Measurements from ENCODE around the gene SRGAP2C.
"Not testable (repeated sequence)": the region's sequence is repeated elsewhere in the genome, so short reads cannot be mapped to it uniquely, and the experiment has no call there.

GRCh38 chr1:121399193-121399592, 214.4 kb downstream of the SRGAP2C start:
- TF ChIP-seq CTCF (IDR thresholded peaks at IDR 0.05); SIN3A (IDR thresholded peaks at IDR 0.05; ENCODE audit: borderline replicate concordance, low read depth, low read length); YY1 (IDR thresholded peaks at IDR 0.05; ENCODE audit: low read depth); EP300 (IDR thresholded peaks at IDR 0.05; ENCODE audit: borderline replicate concordance in 1 of 2, low read depth in 1 of 2, low read length in 1 of 2); RFX5 (IDR thresholded peaks at IDR 0.05; ENCODE audit: low read length); TAF1 (IDR thresholded peaks at IDR 0.05; ENCODE audit: borderline replicate concordance, low read depth, low read length); RAD21 (IDR thresholded peaks at IDR 0.05; ENCODE audit: low read length); JUND (IDR thresholded peaks at IDR 0.05); CHD2 (IDR thresholded peaks at IDR 0.05; ENCODE audit: low read length, partially characterized antibody); POLR2AphosphoS5 (IDR thresholded peaks at IDR 0.05; ENCODE audit: low read depth, low read length); IRF3 (IDR thresholded peaks at IDR 0.05; ENCODE audit: low read depth, low read length); NFIC (IDR thresholded peaks at IDR 0.05; ENCODE audit: borderline replicate concordance); EZH2phosphoT487 (IDR thresholded peaks at IDR 0.05; ENCODE audit: borderline replicate concordance, low read depth); SMC3 (IDR thresholded peaks at IDR 0.05; ENCODE audit: low read depth, low read length): not testable (repeated sequence)
